ENCODE data around the gene ING2. TPM values are rescaled to one million over a fixed set of nuclear protein-coding genes. Genes with fewer than 3 reads are reported as not detected.
"Not testable (repeated sequence)": the region's sequence is repeated elsewhere in the genome, so short reads cannot be mapped to it uniquely, and the experiment has no call there.

ING2 gene
- polyA plus RNA-seq (ENCODE audit: insufficient read length) = 15.3 TPM

DNA sequence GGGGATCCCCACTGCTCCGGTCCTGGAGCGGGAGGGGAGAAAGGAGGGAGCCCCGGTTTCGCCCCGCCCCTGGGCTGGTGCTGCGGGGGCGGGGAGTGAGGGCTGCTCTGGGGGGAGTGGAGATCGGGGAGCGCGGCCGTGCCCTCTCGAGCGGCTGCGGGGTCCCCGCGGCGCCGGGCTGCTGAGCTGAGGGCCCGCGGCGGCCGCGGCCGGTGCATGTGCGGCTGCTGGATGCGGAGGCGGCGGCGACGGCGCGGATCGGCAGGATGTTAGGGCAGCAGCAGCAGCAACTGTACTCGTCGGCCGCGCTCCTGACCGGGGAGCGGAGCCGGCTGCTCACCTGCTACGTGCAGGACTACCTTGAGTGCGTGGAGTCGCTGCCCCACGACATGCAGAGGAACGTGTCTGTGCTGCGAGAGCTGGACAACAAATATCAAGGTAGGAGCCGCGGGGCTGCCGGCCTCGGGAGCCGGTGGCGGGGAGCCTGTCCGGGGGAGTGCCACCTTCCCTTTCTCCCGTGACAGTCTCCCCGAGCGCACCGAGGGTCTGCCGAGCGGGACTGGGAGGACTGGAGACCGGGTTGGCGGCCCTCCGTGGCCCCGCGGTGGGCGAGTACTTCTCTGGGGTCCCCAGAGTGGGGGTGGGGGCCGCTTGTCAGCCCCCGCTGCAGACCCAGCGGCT is at the start of gene ING2:
TSS of gene ING2 (plus strand) at position 129 of the 681 bp plus-strand sequence. CDS start at position 267, 138 bp downstream.
- no peak for DNase-seq

DNA sequence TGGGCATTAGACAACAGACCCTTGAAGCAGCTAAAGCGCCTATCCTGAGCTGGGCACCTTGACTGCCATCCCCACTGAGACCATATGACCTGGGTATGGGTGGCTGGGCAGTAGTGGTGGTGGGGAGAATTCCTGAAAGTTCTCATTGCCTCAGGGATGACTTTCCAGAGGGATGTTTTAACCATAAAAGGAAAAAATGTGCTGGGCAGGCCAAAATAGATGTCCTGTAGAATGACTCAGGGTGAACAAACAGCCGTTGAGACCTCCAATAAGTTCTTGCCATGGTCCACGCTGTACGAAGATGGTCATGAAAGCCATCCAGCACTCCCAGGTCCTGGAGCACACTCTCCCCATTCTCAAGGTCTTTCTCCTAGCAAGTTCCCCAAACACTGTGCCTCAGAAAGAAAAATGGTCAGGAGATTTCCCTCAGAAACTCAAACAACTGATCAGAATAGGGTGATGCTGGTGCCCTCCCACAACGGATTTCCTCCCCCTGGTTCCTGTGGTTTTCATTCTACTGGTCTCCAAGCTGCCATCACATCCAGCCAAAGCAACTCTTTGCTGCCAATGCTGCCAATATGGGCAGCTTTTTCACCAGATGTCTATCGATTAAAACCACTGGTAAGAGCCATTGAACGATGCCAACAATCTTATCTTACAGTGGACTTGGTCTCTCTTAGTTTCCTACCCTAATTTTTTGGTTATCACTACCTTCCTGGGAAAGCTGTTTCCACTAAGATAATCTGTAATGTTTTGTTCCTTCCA is 49.2 kb upstream of the ING2 start:
- no peak for DNase-seq

GRCh38 chr4:183458005-183458404 is 46.9 kb upstream of the ING2 start:
- DNase-seq = no peak

GRCh38 chr4:183463903-183464619 is 40.8 kb upstream of the ING2 start:
- DNase-seq = not testable (repeated sequence)

DNA sequence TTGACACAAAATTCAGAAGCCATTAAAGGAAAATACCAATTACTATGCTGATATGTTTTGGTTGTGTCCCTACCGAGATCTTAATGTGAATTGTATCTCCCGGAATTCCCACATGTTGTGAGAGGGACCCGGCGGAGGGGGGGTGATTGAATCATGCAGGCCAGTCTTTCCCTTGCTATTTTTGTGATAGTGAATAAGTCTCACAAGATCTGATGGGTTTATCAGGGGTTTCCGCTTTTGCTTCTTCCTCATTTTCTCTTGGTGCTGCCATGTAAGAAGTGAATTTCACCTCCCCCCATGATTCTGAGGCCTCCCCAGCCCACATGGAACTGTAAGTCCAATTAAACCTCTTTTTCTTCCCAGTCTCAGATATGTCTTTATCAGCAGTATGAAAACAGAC is 39.0 kb upstream of the ING2 start:
- DNase-seq = not testable (repeated sequence)

DNA sequence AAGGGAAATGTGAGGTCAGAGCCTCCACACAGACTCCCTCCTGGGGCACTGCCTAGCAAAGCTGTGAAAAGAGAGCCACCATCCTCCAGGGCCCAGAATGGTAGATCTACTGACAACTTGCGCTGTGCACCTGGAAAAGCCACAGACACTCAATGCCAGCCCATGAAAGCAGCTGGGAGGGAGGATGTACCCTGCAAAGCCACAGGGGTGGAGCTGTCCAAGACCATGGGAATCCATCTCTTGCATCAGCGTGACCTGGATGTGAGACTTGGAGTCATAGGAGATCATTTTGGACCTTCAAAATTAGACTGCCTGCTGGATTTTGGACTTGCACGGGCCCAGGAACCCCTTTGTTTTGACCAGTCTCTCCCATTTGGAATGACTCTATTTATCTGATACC is 37.6 kb upstream of the ING2 start:
- DNase-seq = no peak

- no peak for DNase-seq
Observed at GRCh38 chr4:183468210-183469095, 36.4 kb upstream of the ING2 start.

DNA sequence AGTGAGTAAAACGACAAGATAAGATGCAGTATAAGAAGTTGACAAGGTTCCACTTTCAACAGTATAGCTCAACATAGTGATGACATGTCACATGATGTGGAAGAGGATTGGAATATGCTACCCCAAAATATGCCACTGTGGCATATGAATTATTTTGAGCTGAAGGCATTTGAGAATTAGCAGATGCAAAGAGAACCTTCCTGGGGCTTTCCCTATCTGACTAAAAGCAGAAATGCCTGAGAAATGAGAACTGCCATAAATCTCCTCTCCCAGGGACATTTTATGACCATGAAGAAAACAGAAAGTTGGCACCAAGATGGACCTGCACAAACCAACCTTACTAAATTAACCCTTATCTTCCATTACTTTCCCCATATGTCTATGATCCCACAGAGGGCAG is 35.6 kb upstream of the ING2 start:
- no peak for DNase-seq

DNA sequence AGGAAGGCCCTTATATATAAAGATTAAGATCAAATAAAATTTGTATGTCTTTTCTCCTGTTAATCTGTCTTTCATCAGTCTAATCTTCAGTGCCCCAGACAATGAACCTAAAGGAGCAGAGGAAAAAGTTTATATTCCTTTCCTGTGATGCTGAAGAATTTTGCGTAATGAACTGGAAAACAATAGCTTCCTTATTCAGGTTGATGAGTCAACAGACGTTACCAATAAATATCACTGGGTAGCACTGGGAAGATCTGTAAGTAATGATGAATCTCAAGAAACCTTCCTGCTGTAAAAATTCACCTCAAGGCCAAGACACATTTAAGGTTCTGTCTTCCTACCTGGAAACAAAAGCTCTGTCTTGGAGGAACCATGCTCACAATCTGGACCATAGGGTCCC is 34.9 kb upstream of the ING2 start:
- DNase-seq = no peak

- DNase-seq = no peak
Observed at GRCh38 chr4:183470821-183471220, 34.0 kb upstream of the ING2 start.

DNA sequence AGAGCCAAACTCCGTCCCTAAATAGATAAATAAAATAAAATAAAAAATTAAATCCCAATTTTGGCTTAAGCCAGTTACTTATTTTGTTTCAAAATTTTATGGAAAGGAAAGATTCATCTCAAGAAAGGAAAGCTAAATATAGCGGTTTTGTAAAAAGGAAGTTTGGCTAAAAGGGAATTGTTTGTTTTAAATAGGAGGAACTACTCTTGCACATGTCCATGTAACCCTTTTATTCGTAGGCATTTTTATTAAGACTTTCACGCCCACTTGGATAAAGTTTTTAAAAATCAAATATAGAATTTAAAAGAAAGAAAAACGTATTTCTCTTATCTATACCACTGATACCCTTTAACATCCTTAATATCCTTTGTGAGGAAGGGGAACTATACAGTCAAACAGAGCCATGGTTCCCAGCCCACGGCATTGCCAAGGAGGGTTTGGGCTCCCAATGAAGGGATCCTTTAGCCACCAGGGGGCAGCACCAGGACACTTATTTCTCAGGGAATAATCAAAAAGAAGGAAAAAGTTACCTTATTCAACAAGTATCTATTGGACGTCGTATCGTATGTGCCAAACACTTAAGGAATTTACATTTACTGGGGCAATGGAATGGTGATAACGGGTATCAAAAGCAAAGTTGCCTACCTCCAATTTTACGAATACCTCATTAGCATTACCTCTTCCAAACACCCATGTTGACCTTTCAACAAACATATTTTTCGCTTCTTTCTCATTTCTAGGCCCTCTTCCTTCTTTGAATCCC is 32.7 kb upstream of the ING2 start:
- peak; percentile 74 for DNase-seq

- no peak for DNase-seq
Observed at GRCh38 chr4:183478123-183478522, 26.7 kb upstream of the ING2 start.

GRCh38 chr4:183478926-183479325 is 25.9 kb upstream of the ING2 start:
- DNase-seq = no peak

- not testable (repeated sequence) for DNase-seq
Observed at GRCh38 chr4:183482515-183483095, 22.3 kb upstream of the ING2 start.

DNA sequence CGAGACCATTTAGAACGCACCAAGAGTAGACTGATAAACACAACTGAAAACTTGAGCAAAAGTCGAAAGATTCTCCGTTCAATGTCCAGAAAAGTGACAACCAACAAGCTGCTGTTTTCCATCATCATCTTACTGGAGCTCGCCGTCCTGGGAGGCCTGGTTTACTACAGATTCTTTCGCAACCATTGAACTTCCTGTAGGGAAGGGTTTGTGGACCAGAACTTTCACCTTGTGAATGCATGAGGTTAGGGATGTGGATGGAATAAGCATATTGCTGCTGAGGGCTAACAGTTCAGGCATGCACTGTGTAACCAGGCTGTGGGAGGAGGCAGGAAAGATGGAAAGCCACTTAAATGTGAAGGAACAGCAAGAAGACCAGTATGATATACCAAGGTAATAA is 20.9 kb upstream of the ING2 start:
- no peak for DNase-seq

DNA sequence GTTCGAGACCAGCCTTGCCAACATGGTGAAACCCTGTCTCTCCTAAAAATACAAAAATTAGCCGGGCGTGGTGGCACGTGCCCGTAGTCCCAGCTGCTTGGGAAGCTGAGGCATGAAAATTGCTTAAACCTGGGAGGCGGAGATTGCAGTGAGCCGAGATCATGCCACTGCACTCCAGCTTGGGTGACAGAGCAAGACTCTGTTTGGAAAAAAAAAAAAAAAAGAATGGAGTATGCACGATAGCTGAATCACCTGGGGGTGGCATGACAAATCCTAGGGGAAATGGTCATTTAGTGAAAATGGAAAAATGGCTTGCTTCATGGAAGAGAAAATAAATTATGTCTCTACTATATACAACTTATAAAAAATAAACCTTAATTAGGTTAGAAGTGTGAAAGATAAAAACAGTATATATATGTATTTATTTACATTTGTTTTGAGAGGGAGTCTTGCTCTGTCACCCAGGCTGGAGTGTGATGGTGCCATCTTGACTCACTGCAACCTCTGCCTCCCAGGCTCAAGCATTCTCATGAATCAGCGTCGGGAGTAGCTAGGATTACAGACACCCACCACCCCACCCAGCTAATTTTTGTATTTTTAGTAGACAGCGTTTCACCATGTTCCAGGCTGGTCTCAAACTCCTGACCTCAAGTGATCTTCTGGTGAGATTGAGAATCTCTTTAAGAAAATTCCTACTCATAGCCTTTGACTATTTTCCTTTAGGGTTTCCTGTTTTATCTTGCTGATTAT is 19.3 kb upstream of the ING2 start:
- no peak for DNase-seq

DNA sequence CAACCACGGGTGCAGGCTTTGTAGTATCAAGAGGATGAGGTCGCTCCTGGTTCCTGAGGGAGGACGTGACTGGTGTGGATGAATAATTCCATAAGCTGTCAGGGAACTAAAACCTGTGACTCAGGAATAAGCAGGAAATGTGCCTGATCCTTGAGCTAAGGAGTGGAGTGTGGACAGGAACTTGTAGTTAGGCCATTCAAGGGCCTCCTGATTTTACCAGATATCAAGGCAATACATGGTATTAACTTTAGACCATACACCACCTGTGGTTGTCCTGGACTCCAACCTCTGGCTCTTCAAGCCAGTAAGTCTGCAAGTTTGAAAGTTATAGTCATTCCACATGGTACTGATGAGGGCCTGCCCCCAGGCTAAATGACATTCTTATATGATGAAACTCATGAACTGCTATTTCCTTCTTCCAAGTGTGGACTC is 12.1 kb upstream of the ING2 start:
- DNase-seq = no peak

DNA sequence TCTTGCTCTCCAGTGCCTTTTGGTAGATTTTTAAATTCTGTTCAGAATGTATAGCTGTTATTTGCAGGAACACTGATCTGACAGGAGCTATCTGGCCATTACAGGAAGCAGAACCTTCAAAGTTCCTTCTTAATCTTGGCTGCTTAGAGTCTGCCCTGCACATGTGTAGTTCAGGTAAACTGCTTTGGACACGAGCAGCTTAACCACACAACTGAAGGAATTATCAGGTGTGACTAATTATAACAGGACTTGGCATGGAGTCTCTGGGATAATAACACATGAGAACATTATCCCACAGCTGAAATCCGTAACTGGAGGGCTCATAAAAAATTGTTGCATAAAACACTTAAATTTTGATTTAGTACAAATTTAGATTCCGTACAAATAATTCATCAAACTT is 11.6 kb upstream of the ING2 start:
- DNase-seq = no peak

GRCh38 chr4:183495184-183495583 is 9.7 kb upstream of the ING2 start:
- DNase-seq = no peak

- DNase-seq = no peak
Observed at GRCh38 chr4:183499389-183499788, 5.5 kb upstream of the ING2 start.

Data from hindlimb muscle (tissue), 1 donor.